T-cell (primary cell): ENCODE measurements around the gene HSPA4L. TPM values are rescaled to one million over a fixed set of nuclear protein-coding genes. Genes with fewer than 3 reads are reported as not detected.

ENCODE experiments used
- ATAC-seq, 4 experiments: fragments of 200-7000 bp in 3 of 4; fragments of 150-1000 bp in 1 of 4; cut with Tn5 transposase; replicated peaks in 1 of 4; 1 replicate in 3 of 4; 2 replicates in 1 of 4; pipeline ENCODE4 v1.10.0; 2021; ENCODE audit warnings: moderate library complexity in 3 of 4, mild to moderate bottlenecking in 2 of 4, moderate number of reproducible peaks in 1 of 4
- CTCF ChIA-PET, 2 donors: fragments of 300-600 bp; sonication (Branson Sonifier 250); formaldehyde crosslinking; loops; one replicate each; lab custom pipeline; 2022; ENCODE audit warnings: antibody characterized with exemption in 2 of 2; lab: Charles Lee
- POLR2A ChIA-PET, 2 donors: fragments of 300-600 bp; sonication (Branson Sonifier 250); formaldehyde crosslinking; loops; one replicate each; lab custom pipeline; 2022; ENCODE audit warnings: antibody characterized with exemption in 2 of 2; lab: Charles Lee
- DNase-seq, 35 experiments: peaks; one replicate each; pipeline versions ENCODE4 v3.0.0 to v3.0.0-alpha.2; 2013 to 2023
- H3K27ac ChIP-seq: one replicate; pipeline ENCODE4 v1.5.1; 2013; ENCODE audit warnings: low read length
- H3K27me3 ChIP-seq, 2 experiments: replicated peaks in 1 of 2; 1 replicate in 1 of 2; 2 replicates in 1 of 2; pipeline versions ENCODE4 v1.6.1 to v1.7.0; 2013; ENCODE audit warnings: low read length in 1 of 2, mixed read lengths in 1 of 2; ENCODE audit not compliant: control insufficient read depth in 2 of 2, insufficient read depth in 2 of 2; ENCODE audit errors: extremely low read depth in 1 of 2
- H3K36me3 ChIP-seq, 2 donors: 1 replicate in 1 of 2; 2 replicates in 1 of 2; pipeline versions ENCODE4 v1.6.1 to v1.7.0; 2013; ENCODE audit warnings: low read length in 1 of 2; ENCODE audit not compliant: control insufficient read depth in 2 of 2, insufficient read depth in 1 of 2; ENCODE audit errors: extremely low read depth in 1 of 2
- H3K4me1 ChIP-seq, 2 experiments: 1 replicate in 1 of 2; 2 replicates in 1 of 2; pipeline versions ENCODE4 v1.6.1 to v1.7.0; 2013; ENCODE audit warnings: low read length in 2 of 2, mixed read lengths in 1 of 2; ENCODE audit not compliant: insufficient read depth in 2 of 2, control insufficient read depth in 1 of 2; ENCODE audit errors: extremely low read depth in 1 of 2
- H3K4me3 ChIP-seq, 2 donors: 1 replicate in 1 of 2; 2 replicates in 1 of 2; pipeline versions ENCODE4 v1.5.1 to v1.7.0; 2013; ENCODE audit warnings: mild to moderate bottlenecking in 2 of 2, low read length in 1 of 2, moderate library complexity in 1 of 2; ENCODE audit not compliant: control insufficient read depth in 1 of 2; ENCODE audit errors: extremely low read depth in 1 of 2
- H3K9me3 ChIP-seq: 2 replicates; pipeline ENCODE4 v1.7.0; 2013
- H3K27ac Mint-ChIP-seq, 2 donors: one replicate each; pipeline ENCODE4 v1.8.0; 2020 to 2021; ENCODE audit warnings: mild to moderate bottlenecking in 2 of 2, mixed read lengths in 2 of 2
- H3K27me3 Mint-ChIP-seq, 2 donors: one replicate each; pipeline ENCODE4 v1.8.0; 2021 to 2022; ENCODE audit warnings: mixed read lengths in 2 of 2
- H3K36me3 Mint-ChIP-seq: one replicate; pipeline ENCODE4 v1.8.0; 2021; ENCODE audit warnings: mixed read lengths
- H3K4me1 Mint-ChIP-seq, 3 donors: one replicate each; pipeline ENCODE4 v1.8.0; 2020 to 2022; ENCODE audit warnings: mixed read lengths in 3 of 3, mild to moderate bottlenecking in 1 of 3
- H3K4me3 Mint-ChIP-seq, 3 donors: one replicate each; pipeline ENCODE4 v1.8.0; 2020 to 2022; ENCODE audit warnings: mild to moderate bottlenecking in 3 of 3, mixed read lengths in 3 of 3, moderate library complexity in 3 of 3
- H3K9me3 Mint-ChIP-seq, 3 donors: one replicate each; pipeline ENCODE4 v1.8.0; 2020 to 2022; ENCODE audit warnings: mixed read lengths in 3 of 3
- WGBS: methylation state at CpG from one replicate; pipeline ENCODE4 v1.1.5; 2013; ENCODE audit warnings: missing lambda C conversion rate; ENCODE audit not compliant: insufficient coverage; 5-methylcytosine and 5-hydroxymethylcytosine counted together
- total RNA-seq, 35 experiments: library from RNA in 6 of 35; stranded (reverse) in 6 of 35; fragments of 120-200 nt in 1 of 35; gene quantifications; one replicate each; pipeline versions ENCODE4 v1.2.1 to v1.2.4 and lab custom pipeline; 2013 to 2026

The HSPA4L gene
- total RNA-seq, 5 donors from 2014 or later (not counting 1 experiment from before 2014, with no cell fraction given), result 0.09 to 0.22 (median 0.16) TPM; not detected in 2

DNA sequence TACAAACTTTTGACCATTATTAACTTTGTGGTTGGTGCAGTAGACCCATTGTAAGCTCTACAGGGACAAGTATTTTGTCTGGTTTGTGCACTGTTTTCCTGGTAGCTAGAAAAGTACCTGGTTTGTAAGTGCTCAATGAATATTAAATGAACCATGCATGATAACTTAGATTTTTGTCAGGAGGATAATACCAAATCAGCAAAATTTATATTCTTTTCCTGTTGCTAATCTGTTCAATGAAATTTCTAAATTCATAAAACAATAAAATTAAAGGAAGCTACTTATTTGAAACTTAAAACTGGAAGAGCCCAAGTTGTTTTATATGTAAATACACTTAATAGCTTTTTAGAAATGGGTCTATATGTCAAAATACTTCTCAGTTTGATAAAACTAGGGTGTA, 17.6 kb downstream of the HSPA4L start:
- Mint-ChIP-seq H3K4me1 (no peaks in the 10 kb centered on the region), H3K27me3 (peaks cover 10 to 11% of the 10 kb centered on the region in 2 donors), H3K4me3 (no peak overlapping the region), H3K27ac (no peak overlapping the region), H3K36me3 (no peaks in the 10 kb centered on the region), H3K9me3 (no peaks in the 10 kb centered on the region)
- Histone ChIP-seq H3K27me3 (no peaks in the 10 kb centered on the region), H3K4me1 (no peaks in the 10 kb centered on the region), H3K27ac (no peak overlapping the region), H3K4me3 (no peak overlapping the region), H3K9me3 (no peaks in the 10 kb centered on the region), H3K36me3 (no peaks in the 10 kb centered on the region)
- ChIA-PET POLR2A (interaction anchor here in 1 of 2 donors (0.5 kb wide), 1 partner anchor 256 kb away, joined by 3 read pairs; no protein-coding TSS in a partner anchor), CTCF (no interaction called here)
- ATAC-seq, result no peak
- no peak for DNase-seq

DNA sequence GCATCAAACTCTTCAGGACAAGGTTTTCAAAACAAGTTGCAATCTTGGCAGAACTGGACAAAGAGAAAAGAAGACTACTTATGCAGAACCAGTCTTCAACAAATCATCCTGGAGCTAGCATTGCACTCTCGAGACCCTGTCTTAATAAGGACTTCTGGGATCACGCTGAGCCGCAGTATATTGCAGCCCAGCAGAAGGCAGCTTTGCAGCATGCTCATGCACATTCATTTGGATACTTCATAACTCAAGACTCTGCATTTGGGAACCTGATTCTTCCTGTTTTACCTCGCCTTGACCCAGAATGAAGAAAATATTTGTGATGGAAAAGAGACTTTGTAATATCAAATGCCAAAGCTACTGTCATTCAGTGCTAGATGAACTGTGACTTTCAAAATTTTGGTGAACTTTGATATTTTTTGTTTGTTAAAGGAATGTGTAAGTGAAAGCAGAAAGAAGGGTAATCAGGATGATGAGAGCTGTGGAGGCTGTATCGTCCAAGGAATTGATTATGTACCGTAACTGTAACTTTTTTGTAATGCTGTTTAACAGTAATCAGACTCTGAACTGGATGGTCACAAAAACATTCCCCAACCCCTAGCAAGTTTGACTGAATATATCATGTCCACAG, 27.2 kb downstream of the HSPA4L start:
- H3K4me1 Mint-ChIP-seq, result no peaks in the 10 kb centered on the region
- H3K4me1 ChIP-seq, result no peaks in the 10 kb centered on the region
- ChIA-PET CTCF (no interaction called here), POLR2A (no interaction called here)
- no peak overlapping the region for H3K4me3 ChIP-seq
- 100% methylated on average over 1 of the region's 6 CpGs for WGBS
- H3K27ac Mint-ChIP-seq, result no peak overlapping the region
- H3K4me3 Mint-ChIP-seq, result no peak overlapping the region
- no peaks in the 10 kb centered on the region for H3K9me3 ChIP-seq
- no peak for DNase-seq
- peaks cover 0 to 2% of the 10 kb centered on the region in 2 experiments for H3K27me3 ChIP-seq
- no peaks in the 10 kb centered on the region for H3K36me3 ChIP-seq
- H3K36me3 Mint-ChIP-seq, result no peaks in the 10 kb centered on the region
- H3K27ac ChIP-seq, result no peak overlapping the region
- ATAC-seq, result no peak
- H3K27me3 Mint-ChIP-seq, result peaks cover 0 to 8% of the 10 kb centered on the region in 2 donors
- no peaks in the 10 kb centered on the region for H3K9me3 Mint-ChIP-seq

DNA sequence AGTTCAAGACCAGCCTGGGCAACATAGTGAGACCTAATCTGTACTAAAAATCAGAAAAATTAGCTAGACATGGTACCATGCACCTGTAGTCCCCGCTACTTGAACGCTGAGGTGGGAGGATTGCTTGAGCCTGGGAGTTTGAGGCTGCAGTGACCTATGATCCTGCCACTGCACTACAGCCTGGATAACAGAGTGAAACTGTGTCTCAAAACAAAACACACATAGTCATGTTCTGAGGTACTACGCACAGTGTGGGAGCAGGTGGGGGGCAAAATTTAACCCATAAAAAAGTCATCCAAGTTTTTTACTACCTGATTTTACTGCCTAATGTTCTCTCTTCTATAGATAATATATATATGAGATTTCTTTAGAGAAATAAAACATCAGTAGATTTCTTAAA, 28.4 kb downstream of the HSPA4L start:
- POLR2A ChIA-PET, result no interaction called here
- WGBS, result no CpG with 5 or more reads among the region's 3 CpGs

DNA sequence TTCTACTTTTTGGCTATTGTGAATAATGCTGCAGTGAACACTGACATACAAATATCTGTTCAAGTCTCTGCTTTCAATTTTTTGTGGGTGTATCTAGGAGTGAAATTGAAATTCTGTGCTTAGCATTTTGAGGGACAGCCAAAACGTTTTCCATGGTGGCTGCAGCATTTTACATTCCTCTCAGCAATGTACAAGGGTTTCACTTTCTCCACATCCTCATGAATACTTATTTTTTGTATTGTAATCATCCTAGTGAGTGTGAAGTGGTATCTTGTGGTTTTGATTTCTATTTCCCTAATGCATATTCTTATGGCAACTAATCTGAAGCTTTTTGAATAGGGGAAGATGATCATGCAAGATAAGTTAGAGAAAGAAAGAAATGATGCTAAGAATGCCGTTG, 40.3 kb downstream of the HSPA4L start:
- H3K4me3 Mint-ChIP-seq, result no peak overlapping the region
- no peak overlapping the region for H3K27ac Mint-ChIP-seq
- no peaks in the 10 kb centered on the region for H3K4me1 ChIP-seq
- no CpG with 5 or more reads among the region's 2 CpGs for WGBS
- H3K36me3 Mint-ChIP-seq, result no peaks in the 10 kb centered on the region
- no peak overlapping the region for H3K27ac ChIP-seq
- POLR2A ChIA-PET, result no interaction called here
- H3K4me3 ChIP-seq, result no peak overlapping the region
- CTCF ChIA-PET, result no interaction called here
- ATAC-seq, result no peak
- H3K27me3 ChIP-seq, result no peaks in the 10 kb centered on the region
- DNase-seq, result no peak
- H3K4me1 Mint-ChIP-seq, result no peaks in the 10 kb centered on the region
- H3K36me3 ChIP-seq, result no peaks in the 10 kb centered on the region
- no peaks in the 10 kb centered on the region for H3K9me3 ChIP-seq
- H3K27me3 Mint-ChIP-seq, result peaks cover 14 to 15% of the 10 kb centered on the region in 2 donors
- H3K9me3 Mint-ChIP-seq, result no peaks in the 10 kb centered on the region

More for the DNA sequence above, 28.4 kb downstream of the HSPA4L start:
- Histone ChIP-seq H3K27me3 (peaks cover 0 to 6% of the 10 kb centered on the region in 2 experiments), H3K4me1 (no peaks in the 10 kb centered on the region), H3K36me3 (no peaks in the 10 kb centered on the region), H3K27ac (no peak overlapping the region), H3K9me3 (no peaks in the 10 kb centered on the region), H3K4me3 (no peak overlapping the region)
- ATAC-seq, result no peak
- DNase-seq, result no peak
- CTCF ChIA-PET, result no interaction called here
- H3K4me1 Mint-ChIP-seq, result no peaks in the 10 kb centered on the region
- no peak overlapping the region for H3K27ac Mint-ChIP-seq
- H3K27me3 Mint-ChIP-seq, result peaks cover under 1 to 7% of the 10 kb centered on the region in 2 donors
- H3K9me3 Mint-ChIP-seq, result no peaks in the 10 kb centered on the region
- H3K36me3 Mint-ChIP-seq, result no peaks in the 10 kb centered on the region
- no peak overlapping the region for H3K4me3 Mint-ChIP-seq

DNA sequence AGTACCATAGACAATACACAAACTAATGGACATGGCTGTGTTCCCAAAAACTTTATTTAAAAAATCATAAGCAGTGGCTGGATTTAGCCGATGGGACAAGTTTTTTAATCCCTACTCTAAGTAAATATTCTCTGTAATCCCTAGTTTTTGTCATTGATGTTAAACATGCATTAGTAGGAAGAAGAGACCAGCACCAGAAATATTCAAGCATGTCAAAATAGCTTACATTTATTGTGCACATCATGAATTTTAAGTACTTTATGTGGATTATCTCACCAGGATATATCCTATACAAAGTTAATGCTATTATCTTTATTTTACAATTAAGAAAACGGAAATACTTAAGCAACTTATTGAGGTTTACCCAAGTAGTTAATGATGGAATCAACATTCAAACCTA, 46.0 kb downstream of the HSPA4L start:
- Mint-ChIP-seq H3K27me3 (peaks cover 9 to 12% of the 10 kb centered on the region in 2 donors), H3K36me3 (no peaks in the 10 kb centered on the region), H3K27ac (no peak overlapping the region), H3K9me3 (no peaks in the 10 kb centered on the region), H3K4me3 (no peak overlapping the region), H3K4me1 (no peaks in the 10 kb centered on the region)
- DNase-seq (no peak), ATAC-seq (no peak)
- Histone ChIP-seq H3K4me1 (no peaks in the 10 kb centered on the region), H3K27ac (no peak overlapping the region), H3K4me3 (no peak overlapping the region), H3K36me3 (no peaks in the 10 kb centered on the region), H3K27me3 (no peaks in the 10 kb centered on the region), H3K9me3 (no peaks in the 10 kb centered on the region)
- CTCF ChIA-PET, result no interaction called here
- POLR2A ChIA-PET, result interaction anchor here in 1 of 2 donors (0.6 kb wide), 1 partner anchor 979 kb away, joined by 3 read pairs; no protein-coding TSS in a partner anchor
- no CpG with 5 or more reads among the region's 2 CpGs for WGBS

DNA sequence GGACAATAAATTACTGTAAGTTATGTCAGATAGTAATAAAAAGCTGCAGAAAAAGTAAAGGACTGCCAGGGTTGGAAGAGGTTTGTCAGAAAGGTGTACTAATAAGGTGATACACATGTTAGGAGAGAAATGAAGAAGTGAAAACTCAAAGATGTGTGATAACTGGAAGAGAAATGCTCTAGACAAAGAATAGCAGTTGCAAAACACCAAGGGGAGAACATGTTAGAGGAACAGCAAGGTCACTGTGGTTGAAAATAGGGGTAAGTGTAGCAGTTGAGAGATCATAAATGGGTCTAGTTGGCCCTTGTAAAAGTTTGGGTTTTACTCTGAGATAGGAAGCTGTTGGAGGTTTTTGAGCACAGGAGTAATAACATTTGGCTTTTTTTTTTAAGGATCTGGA, 46.9 kb downstream of the HSPA4L start:
- Mint-ChIP-seq H3K9me3 (no peaks in the 10 kb centered on the region), H3K4me1 (no peaks in the 10 kb centered on the region), H3K4me3 (no peak overlapping the region), H3K27ac (no peak overlapping the region), H3K27me3 (peaks cover 6 to 9% of the 10 kb centered on the region in 2 donors), H3K36me3 (no peaks in the 10 kb centered on the region)
- H3K4me1 ChIP-seq, result no peaks in the 10 kb centered on the region
- no peak overlapping the region for H3K27ac ChIP-seq
- no peaks in the 10 kb centered on the region for H3K36me3 ChIP-seq
- ChIA-PET CTCF (no interaction called here), POLR2A (no interaction called here)
- ATAC-seq (no peak), DNase-seq (no peak)
- H3K4me3 ChIP-seq, result no peak overlapping the region
- no peaks in the 10 kb centered on the region for H3K27me3 ChIP-seq
- no peaks in the 10 kb centered on the region for H3K9me3 ChIP-seq

DNA sequence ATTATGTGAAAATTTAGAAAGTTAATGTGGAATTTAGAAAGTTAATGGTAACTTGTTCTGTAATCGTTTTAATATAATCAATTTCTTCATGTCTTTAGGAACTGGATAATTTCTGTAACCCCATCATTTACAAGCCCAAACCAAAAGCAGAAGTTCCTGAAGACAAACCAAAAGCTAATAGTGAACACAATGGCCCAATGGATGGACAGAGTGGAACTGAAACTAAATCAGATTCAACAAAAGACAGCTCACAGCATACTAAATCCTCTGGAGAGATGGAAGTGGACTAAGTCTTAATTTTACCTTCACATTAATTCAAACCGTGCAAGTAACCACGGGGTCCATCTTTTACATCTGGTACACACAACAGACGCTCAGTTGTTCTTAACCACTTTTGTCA, 50.5 kb downstream of the HSPA4L start:
- Histone ChIP-seq H3K36me3 (no peaks in the 10 kb centered on the region), H3K27me3 (peaks cover 0 to 3% of the 10 kb centered on the region in 2 experiments), H3K27ac (no peak overlapping the region), H3K9me3 (no peaks in the 10 kb centered on the region), H3K4me1 (no peaks in the 10 kb centered on the region), H3K4me3 (no peak overlapping the region)
- H3K27ac Mint-ChIP-seq, result no peak overlapping the region
- ChIA-PET CTCF (no interaction called here), POLR2A (no interaction called here)
- H3K9me3 Mint-ChIP-seq, result no peaks in the 10 kb centered on the region
- DNase-seq, result no peak
- no CpG with 5 or more reads among the region's 4 CpGs for WGBS
- no peak for ATAC-seq
- peaks cover 0 to 7% of the 10 kb centered on the region in 2 donors for H3K27me3 Mint-ChIP-seq
- no peaks in the 10 kb centered on the region for H3K4me1 Mint-ChIP-seq
- no peak overlapping the region for H3K4me3 Mint-ChIP-seq
- no peaks in the 10 kb centered on the region for H3K36me3 Mint-ChIP-seq
